Stimulated activated CD4-positive, alpha-beta T cell treated with anti-CD3 and anti-CD28 coated beads, Interleukin-1b, Interleukin-23, amount 100 ng/mL, for 1 hour (primary cell): ENCODE results near the gene NDUFB10.

Experiments used
- DNase-seq, 2 donors: peaks; one replicate each; pipeline ENCODE4 v3.0.0-alpha.2; 2020; ENCODE audit warnings: low read depth in 2 of 2

Gene NDUFB10

DNA sequence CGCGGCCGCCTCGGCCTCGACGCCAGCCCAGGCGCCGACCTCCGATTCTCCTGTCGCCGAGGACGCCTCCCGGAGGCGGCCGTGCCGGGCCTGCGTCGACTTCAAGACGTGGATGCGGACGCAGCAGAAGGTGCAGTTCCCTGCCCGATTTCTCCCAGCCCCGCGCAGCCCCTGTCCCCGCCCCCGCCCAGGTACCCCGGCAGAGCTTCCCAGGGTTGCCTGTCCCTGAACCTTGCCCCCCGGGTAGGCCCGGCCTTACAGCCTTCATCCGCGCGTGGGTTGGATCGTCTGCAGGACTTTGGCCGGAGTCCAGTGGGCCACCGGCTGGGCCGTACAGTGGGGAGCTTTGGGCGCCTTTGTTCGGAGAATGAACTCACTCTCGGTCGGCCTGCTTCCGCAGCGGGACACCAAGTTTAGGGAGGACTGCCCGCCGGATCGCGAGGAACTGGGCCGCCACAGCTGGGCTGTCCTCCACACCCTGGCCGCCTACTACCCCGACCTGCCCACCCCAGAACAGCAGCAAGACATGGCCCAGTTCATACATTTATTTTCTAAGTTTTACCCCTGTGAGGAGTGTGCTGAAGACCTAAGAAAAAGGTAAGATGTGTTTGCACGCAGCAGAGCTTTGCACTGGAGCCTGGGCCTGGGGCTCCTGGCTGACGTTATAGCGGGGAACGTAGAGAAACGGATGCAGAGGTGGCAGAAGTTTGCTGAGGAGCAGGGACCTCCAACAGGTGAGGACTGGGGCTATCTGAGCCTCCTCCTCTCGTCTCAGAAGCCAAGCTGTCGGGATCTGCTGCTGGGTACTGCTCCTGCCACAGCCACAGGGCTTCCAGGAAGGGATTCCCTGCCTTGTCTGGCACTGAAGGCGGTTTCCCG is 25.2 kb downstream of the NDUFB10 start:
- DNase-seq = no peak

DNA sequence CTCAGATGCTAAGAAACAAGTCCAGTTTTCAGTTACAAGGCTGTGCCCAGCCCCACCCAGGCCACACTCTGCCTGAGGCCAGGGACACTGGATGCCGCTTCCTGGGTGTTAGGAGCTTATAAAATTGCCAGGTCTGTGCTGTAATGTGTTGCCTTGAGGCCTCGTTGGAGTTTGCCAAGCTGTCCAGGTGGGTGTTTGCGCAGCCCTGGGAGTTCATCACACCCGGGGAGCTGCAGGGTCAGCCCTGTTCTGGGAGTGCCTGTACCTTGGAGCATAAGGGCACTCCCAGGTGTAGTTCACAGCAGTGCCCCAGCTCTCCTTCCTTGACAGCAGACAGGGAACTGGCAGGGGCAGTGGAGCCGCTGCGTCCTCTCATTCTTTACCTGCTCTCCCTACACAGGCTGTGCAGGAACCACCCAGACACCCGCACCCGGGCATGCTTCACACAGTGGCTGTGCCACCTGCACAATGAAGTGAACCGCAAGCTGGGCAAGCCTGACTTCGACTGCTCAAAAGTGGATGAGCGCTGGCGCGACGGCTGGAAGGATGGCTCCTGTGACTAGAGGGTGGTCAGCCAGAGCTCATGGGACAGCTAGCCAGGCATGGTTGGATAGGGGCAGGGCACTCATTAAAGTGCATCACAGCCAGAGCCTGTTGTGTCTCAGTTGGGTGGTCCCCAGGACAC is 26.3 kb downstream of the NDUFB10 start:
- DNase-seq = no peak

DNA sequence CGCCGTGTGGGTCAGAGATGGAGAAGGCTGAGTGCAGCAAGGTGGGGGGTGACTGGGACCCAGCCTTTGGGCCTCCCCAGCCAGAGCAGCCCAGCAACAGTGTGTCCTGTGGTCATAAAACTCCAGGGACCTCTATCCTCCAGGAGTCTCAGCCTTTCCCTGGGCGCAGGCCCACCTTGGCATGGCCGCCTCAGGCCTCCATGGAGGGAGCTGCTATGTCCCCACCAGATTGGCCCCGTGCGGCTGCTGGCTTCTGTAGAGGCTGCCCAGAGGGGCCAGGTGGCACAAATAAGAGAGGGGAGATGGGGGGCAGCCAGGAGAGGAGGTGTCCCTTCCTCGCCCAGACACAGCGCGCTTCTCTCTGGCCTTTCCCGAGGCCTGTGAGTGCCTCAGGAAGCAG is 27.9 kb downstream of the NDUFB10 start:
- no peak for DNase-seq

DNA sequence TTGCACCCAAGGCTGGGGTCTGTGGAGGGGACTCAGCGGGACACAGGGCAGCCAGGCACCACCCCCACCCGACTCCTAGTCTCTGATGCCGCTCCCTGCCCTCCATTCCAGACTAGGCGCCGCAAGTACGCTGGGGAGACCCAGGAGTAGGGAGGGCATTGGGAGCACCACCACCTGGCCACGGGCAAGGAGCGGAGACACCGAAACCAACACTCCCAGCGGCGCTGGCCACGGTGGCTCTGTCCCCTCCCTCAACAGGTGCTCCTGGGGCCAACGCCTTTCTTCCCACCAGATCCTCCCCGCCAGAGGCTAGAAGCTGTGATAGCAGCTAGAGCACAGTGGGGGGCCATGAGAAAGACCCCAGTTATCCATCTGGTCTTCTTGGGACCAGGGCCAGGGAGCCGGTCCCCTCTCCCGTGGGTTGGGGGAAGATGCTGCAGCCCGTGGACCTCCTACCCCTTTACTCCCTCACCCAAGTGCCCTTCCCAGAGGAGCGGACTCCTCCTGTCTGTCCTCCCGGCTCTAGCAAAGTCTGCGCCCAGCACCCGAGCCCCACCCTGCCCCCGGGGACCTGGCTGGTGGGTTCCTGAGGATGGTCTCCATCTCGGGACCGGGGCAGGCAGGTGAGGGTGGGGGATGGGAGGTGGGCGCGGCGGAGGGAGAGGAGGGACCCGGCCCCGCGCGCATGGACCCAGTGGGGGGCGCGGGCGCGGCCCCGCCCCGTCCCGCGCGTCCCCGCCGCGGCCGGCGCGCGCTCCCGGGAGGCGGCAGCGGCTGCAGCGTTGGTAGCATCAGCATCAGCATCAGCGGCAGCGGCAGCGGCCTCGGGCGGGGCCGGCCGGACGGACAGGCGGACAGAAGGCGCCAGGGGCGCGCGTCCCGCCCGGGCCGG is 30.1 kb downstream of the NDUFB10 start, which contains the start of gene SYNGR3:
Gene SYNGR3, plus strand, starts transcription at position 762 of the 892 bp plus-strand sequence. CDS start 133 bp downstream, outside the sequence.
- DNase-seq = no peak

DNA sequence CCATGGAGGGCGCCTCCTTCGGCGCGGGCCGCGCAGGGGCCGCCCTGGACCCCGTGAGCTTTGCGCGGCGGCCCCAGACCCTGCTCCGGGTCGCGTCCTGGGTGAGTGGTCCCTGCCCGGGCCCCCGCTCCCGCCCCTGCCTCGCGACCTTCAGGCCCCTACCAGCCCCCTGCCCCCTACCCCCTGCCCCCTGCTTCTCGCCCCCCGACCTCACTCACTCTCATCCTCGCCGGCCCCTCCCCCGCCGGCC is 30.7 kb downstream of the NDUFB10 start:
- no peak for DNase-seq

DNA sequence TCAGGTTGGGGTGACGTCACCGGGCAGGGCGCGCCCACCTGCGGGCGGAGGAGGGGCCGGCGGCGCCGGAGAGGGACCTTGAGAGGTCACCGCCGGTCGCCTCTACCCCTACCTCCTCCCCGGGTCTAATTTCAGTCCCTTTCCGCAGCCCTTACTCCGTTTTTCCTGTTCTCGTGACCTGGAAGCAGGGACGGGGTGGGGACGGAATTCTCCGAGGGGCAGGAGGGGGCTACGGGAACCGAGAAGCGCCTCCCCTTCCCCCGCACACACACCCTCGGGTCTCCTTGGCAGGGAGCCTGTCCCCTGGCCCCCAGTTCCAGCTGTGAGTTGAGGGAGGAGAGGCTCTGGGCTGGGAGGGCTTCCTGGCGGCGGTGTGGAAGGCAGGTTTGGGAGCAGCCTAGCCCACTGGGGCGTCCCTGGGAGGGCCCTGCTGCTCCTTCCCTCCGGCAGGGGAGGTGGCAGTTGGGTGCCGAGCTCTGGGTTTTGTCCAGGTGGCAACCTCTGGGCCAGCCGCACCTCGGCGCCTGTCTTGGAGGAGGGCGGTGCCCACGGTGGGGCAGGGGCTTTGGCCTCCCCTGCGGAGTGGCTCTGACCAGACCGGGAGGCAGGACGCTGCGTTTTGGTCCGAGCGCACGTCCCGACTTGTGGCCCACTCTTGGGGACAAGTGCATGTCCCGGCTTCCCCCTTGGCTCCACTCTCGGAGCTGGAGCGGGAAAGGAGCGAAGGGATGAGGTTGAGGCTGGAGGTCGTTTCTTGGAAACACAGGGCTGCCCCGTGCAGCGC is 31.2 kb downstream of the NDUFB10 start:
- DNase-seq = no peak

DNA sequence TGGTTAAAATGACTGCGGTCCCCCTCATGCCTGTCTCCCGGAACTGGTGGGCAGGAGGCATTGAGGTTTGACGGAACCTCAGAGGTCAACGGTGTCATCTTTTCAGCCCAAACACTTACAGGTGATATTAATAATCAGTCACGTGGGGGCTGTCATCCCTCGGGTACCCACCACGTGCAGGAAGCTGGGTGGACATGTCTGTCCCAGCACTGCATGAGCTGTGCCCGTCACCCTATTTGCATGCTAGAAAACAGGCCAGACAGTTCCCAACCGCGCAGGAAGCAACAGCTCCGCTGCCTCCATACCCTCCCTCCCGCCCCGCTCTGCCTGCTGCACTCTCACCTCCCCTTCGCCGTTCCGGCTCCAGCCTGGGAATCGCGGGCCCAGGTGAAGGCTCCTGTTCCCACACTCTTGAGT is 31.8 kb downstream of the NDUFB10 start:
- no peak for DNase-seq

DNA sequence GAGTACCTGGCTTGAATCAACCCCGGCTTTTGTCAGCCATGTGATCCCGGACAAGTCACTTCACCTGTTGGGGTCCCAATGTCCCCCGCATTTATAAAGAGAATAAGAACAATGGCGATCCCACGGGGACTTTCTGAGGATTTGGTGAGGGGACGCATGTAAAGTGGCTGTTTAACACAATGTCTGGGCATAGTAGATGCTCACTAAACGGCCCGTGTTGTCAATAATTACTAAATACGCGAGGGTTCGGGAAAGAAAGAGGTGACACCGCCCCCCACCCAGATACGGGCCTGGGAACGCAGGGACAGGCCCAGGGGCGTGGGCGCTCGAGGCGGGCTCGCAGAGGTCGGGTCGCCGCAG is 32.2 kb downstream of the NDUFB10 start:
- DNase-seq = no peak

DNA sequence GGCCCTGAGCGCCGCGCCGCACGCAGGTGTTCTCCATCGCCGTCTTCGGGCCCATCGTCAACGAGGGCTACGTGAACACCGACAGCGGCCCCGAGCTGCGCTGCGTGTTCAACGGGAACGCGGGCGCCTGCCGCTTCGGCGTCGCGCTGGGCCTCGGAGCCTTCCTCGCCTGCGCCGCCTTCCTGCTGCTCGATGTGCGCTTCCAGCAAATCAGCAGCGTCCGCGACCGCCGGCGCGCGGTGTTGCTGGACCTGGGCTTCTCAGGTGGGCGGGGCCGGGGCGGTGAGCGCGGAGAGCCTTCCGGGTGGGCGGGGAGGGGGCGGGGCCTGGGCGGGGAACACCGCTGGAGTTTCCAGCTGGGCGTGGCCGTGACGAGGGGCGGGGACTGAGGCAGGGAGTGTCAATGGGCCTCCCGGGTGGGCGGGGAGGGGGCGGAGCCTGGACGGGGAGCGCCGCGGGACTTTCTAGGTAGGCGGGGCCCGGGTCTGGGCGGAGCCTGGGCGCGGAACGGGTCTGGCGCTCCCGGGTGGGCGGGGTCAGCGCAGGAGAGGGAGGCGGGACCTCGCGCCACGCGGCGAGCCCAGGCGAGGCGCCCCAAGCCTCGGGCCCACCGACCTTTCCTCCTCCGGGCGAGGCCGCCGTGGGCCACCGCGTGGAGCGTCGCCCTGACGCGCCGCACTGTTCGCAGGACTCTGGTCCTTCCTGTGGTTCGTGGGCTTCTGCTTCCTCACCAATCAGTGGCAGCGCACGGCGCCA is 32.8 kb downstream of the NDUFB10 start:
- peak; percentile 99 for DNase-seq

DNA sequence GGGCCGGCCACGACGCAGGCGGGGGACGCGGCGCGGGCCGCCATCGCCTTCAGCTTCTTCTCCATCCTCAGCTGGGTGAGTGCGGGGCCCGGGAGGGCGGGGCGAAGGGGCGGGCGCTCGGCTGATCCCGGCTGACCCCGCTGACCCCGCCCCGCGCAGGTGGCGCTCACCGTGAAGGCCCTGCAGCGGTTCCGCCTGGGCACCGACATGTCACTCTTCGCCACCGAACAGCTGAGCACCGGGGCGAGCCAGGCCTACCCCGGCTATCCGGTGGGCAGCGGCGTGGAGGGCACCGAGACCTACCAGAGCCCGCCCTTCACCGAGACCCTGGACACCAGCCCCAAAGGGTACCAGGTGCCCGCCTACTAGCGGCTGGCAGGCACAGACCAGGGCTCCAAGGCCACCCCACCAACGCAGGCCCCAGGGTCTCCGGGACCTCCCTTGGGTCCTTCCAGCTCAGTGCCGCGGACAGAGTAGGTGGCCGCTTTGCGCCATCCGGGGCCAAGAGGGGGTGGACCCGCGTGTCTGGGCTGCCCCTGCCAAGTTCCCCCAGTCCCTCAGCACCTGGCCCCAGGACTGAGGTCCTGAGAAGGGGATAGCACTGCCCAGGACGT is 33.5 kb downstream of the NDUFB10 start:
- DNase-seq = no peak

DNA sequence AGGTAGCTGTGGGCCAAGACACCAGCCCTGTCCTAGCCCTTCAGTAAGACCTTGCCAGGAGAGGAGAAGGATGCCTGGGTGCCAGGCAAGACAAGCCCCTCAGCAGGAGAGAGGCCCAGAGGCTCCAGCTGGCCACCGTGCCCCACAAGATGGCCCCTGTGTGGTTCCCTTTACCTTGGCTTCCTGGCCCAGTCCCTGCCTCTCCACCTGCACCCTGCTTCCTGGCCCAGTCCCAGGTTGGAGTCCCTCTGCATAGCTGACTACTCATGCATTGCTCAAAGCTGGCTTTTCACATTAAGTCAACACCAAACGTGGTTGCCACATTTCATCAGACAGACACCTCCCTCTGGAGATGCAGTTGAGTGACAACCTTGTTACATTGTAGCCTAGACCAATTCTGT is 34.4 kb downstream of the NDUFB10 start:
- no peak for DNase-seq

DNA sequence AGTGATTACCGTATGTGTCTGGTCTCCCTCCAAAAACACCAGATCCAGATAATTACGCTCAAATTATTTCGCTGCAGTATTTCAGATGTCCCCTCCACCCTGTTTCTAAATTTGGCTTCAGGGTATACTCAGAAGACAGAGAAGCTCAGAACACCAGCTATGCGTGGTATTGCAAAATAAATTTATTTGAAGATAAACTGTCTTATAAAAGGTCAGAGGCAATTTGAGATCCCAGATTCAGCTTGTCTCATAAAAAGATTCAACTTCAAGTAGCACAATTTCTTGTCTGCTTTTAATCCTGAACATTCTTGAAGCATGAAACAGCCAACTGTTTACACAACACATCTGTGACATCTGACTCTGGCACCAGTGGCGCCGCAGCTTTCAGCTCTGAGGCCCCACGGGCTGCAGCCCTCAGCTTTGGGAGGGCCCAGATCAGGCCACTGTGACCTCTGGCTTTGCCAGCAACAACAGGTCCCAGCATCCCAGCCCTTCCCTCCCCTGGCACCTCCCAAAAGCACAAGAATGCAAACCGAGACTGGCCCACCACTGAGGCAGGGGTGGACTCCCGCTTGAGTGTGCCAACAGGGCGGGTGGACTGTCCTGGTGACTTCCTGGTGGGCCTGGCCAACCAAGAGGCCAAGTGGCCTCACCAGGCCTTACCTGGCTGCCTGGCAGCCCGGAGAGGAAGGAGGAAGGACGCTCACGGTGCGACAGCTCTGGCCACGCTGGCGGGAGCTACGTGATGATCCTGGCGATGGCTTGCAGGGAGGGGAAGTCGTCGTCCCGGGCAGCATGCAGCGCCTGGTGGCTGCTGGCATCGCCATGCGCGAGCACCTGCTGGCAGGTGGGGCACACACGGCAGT is 38.4 kb downstream of the NDUFB10 start:
- DNase-seq = no peak

DNA sequence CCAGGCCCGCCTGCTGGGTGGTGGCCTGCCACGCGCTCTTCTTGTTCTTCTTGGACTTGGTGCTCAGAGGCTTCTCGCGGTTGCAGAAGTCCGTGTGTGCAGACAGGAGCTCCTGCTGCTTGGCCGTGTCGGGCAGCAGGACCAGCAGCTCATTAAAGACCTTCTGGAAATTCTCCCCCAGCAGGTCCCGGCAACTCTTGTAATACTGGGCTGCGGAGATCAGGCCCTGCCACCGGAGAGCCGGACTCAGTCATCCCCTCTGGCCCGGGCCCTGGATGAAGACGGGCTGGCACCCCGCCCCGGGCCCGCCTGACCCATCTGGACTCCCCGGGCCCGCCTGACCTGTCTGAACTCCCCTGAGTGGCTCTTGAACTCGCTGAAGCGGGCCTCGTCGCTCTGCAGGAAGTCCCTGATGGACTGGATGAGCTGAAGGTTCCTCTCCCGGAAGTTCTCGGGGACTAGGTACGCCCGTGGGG is 39.1 kb downstream of the NDUFB10 start:
- DNase-seq = no peak

DNA sequence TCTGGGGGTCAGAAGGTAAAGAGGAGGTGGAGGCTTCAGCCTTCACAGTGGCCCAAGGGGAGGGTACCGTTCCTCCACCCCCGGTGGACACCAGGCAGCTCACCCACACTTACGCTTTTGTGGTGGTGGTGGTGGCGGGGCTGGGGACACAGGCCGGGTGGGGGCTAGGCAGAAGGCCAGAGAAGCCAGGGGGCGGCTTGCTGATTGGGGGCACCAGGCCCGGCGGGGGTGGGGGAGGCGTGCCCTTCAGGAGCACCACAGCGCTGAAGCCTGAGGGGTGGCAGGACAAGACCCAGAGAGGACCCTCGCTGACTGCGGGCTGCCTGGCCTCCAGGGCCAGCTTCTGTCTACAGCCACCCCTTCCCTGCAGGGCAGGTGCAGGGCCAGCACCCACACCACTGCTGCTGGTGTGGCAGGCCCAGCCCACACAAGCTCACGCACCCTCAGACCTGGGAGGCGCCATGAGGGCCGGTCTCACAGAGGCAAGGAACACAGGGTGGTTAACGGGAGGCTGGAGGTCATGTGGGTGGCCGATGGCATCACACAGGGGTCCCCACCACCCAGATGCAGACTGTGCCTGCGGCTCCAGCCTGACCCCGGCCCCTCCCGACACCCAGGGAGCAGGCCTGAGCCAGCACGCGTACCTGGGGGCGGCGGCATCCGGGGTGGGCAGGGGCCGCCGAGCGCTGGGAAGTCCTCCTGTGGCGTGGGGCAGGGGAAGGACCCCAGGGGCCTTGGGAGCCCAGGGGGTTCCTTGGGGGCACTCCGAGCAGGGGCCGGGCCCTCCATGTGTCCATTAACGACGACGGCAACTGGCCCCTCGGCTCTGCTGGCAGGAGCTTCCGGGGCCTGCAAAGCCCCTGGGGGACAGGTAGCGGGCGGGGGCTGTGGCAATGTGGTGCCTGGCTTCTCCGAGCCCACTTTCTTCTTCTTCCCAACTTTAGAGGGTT is 39.8 kb downstream of the NDUFB10 start:
- DNase-seq = no peak

DNA sequence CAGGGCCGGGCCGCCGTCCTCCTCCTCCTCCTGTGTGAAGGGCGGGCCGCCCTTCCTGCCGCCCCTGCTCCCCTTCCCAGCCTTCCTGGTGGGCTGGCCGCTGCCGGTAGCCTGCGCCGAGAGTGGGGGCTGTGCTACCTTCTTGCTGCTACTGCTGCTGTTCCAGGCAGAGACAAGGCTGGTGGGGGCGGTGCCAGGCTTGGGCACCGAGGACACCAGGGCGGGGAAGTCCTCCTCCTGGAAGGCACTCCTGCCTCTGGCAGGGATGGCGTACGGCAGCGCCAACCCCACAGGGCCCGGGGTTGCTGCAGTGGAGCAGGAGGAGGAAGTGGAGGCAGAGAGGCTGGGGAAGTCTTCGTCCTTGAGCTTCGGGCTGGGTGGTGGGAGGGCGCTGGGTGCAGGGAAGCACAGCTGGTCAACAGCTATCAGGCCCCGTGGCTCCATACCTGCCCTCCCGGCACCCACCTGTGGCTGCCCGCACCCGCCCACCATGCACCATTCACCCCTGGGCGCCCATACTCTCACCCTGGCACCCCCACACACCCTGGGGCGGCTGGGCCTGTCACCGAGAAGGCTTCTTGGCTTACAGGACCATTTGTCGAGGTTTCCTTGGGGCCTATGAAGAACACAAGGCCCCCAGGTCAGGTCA is 40.7 kb downstream of the NDUFB10 start:
- DNase-seq = no peak

DNA sequence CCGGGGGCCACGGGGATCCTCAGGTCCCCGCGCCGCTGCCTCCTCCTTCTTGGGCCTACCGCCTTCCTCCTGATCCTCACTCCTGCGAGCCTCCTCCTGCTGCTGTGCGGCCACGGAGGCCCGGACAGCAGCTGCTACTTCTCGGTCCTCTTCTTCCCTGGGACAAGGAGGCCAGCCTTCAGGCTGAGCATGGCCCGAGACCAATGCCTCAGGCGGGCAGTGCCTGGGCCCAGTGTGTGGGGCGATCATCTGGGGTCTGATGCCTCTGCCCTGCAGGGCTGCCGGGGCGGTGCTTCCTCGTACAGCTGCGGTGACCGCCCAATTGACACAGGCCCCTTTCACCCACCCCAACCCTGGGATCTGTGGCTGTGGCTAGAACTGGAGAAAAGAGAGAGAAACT is 41.7 kb downstream of the NDUFB10 start:
- no peak for DNase-seq

DNA sequence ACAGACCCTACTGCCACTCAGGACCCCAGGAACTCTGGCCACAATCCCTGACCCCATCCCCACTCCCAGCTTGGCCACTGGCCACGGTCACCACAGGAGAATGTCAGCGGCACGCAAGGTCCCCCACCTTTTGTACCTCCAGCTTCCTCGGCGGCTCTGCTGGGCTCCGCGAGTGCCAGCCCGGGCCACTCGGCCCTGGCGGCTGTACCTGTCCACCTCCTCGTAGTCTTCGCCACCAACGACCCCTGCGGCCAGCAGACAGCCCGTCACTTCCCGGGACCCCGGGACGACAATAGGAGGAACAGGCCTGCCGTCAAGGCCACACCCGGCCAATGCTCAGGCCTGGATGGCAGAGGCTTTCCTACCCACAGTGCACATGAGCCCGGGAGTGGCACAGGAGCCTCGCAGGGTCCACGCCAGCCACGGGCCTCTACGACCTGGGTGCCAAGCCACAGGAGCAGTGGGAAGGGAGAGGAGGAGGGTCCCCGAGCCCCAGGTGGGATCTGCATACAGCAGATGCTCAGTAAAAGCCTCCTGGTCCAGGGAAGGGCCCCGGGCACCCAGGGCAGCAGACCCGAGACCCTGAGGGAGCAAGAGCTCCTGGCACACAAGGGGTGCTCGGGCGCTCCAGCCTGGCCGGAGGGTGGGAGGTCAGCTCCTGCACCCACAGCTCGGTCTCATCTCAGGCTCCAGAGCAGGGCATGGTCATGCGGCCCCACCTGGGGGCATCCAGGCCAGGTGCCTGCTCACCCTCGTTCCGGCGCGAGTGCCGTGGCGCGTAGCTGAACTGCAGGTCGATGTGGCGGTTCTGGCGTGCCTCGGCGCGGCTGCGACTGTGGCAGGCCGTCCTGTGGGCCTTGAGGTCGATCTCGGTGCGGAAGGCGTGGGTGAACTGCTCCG is 42.4 kb downstream of the NDUFB10 start:
- DNase-seq = no peak
